ENCODE data around the gene MRM3. TPM values are rescaled to one million over a fixed set of nuclear protein-coding genes. Genes with fewer than 3 reads are reported as not detected.
"Not testable (repeated sequence)": the region's sequence is repeated elsewhere in the genome, so short reads cannot be mapped to it uniquely, and the experiment has no call there.

Gene MRM3
- total RNA-seq, 1 donor from 2014 or later = 10.4 TPM

- Mint-ChIP-seq H3K27ac (ENCODE audit: unreplicated experiment) (peak overlapping the region; percentile 88), H3K4me1 (ENCODE audit: unreplicated experiment) (peaks cover 23% of the 10 kb centered on the region), H3K9me3 (ENCODE audit: unreplicated experiment) (no peaks in the 10 kb centered on the region), H3K36me3 (ENCODE audit: unreplicated experiment) (peaks cover 18% of the 10 kb centered on the region), H3K4me3 (ENCODE audit: unreplicated experiment) (peak overlapping the region; percentile 92), H3K27me3 (ENCODE audit: unreplicated experiment) (no peaks in the 10 kb centered on the region)
- no peak for DNase-seq (ENCODE audit: extremely low spot score, unreplicated experiment)
- TF ChIP-seq CTCF (IDR thresholded peaks at IDR 0.05) = no peak
Measured at GRCh38 chr17:751269-752001, 30.7 kb upstream of the MRM3 start.

- Mint-ChIP-seq H3K36me3 (ENCODE audit: unreplicated experiment) (peaks cover 19% of the 10 kb centered on the region), H3K4me1 (ENCODE audit: unreplicated experiment) (peaks cover 23% of the 10 kb centered on the region), H3K27me3 (ENCODE audit: unreplicated experiment) (no peaks in the 10 kb centered on the region), H3K9me3 (ENCODE audit: unreplicated experiment) (no peaks in the 10 kb centered on the region), H3K4me3 (ENCODE audit: unreplicated experiment) (peak within 1 kb of the TSS; percentile 92), H3K27ac (ENCODE audit: unreplicated experiment) (peak within 1 kb of the TSS; percentile 88)
- TF ChIP-seq CTCF (IDR thresholded peaks at IDR 0.05) = peak; percentile 98
- DNase-seq (ENCODE audit: extremely low spot score, unreplicated experiment) = peak; percentile 99
Measured at GRCh38 chr17:752002-752619, 30.0 kb upstream of the MRM3 start, which contains the start of gene GEMIN4. GEMIN4 (minus strand) TSS chr17:752264; CDS start chr17:752142, 122 bp downstream.

GRCh38 chr17:752620-753219, 29.4 kb upstream of the MRM3 start:
- H3K4me1 Mint-ChIP-seq (ENCODE audit: unreplicated experiment) = peaks cover 23% of the 10 kb centered on the region
- peak overlapping the region; percentile 87 for H3K27ac Mint-ChIP-seq (ENCODE audit: unreplicated experiment)
- no peak for TF ChIP-seq CTCF (IDR thresholded peaks at IDR 0.05)
- no peaks in the 10 kb centered on the region for H3K27me3 Mint-ChIP-seq (ENCODE audit: unreplicated experiment)
- peak overlapping the region; percentile 92 for H3K4me3 Mint-ChIP-seq (ENCODE audit: unreplicated experiment)
- no peaks in the 10 kb centered on the region for H3K9me3 Mint-ChIP-seq (ENCODE audit: unreplicated experiment)
- H3K36me3 Mint-ChIP-seq (ENCODE audit: unreplicated experiment) = peaks cover 22% of the 10 kb centered on the region
- DNase-seq (ENCODE audit: extremely low spot score, unreplicated experiment) = no peak

GRCh38 chr17:753418-753817, 28.7 kb upstream of the MRM3 start:
- Mint-ChIP-seq H3K27ac (ENCODE audit: unreplicated experiment) (no peak overlapping the region), H3K4me3 (ENCODE audit: unreplicated experiment) (peak overlapping the region; percentile 42), H3K27me3 (ENCODE audit: unreplicated experiment) (no peaks in the 10 kb centered on the region), H3K36me3 (ENCODE audit: unreplicated experiment) (peaks cover 17% of the 10 kb centered on the region), H3K4me1 (ENCODE audit: unreplicated experiment) (peaks cover 23% of the 10 kb centered on the region), H3K9me3 (ENCODE audit: unreplicated experiment) (no peaks in the 10 kb centered on the region)
- DNase-seq (ENCODE audit: extremely low spot score, unreplicated experiment) = no peak
- no peak for TF ChIP-seq CTCF (IDR thresholded peaks at IDR 0.05)

GRCh38 chr17:755319-755961, 26.7 kb upstream of the MRM3 start:
- H3K27me3 Mint-ChIP-seq (ENCODE audit: unreplicated experiment); H3K9me3 Mint-ChIP-seq (ENCODE audit: unreplicated experiment); DNase-seq (ENCODE audit: extremely low spot score, unreplicated experiment); H3K27ac Mint-ChIP-seq (ENCODE audit: unreplicated experiment); H3K4me3 Mint-ChIP-seq (ENCODE audit: unreplicated experiment): not testable (repeated sequence)
- H3K4me1 Mint-ChIP-seq (ENCODE audit: unreplicated experiment) = peaks cover 19% of the 10 kb centered on the region
- peaks cover 25% of the 10 kb centered on the region for H3K36me3 Mint-ChIP-seq (ENCODE audit: unreplicated experiment)

- not testable (repeated sequence) for H3K4me3 Mint-ChIP-seq (ENCODE audit: unreplicated experiment); H3K27me3 Mint-ChIP-seq (ENCODE audit: unreplicated experiment); H3K9me3 Mint-ChIP-seq (ENCODE audit: unreplicated experiment); H3K27ac Mint-ChIP-seq (ENCODE audit: unreplicated experiment); DNase-seq (ENCODE audit: extremely low spot score, unreplicated experiment)
- H3K36me3 Mint-ChIP-seq (ENCODE audit: unreplicated experiment) = peaks cover 25% of the 10 kb centered on the region
- H3K4me1 Mint-ChIP-seq (ENCODE audit: unreplicated experiment) = peaks cover 12% of the 10 kb centered on the region
Measured at GRCh38 chr17:756010-756567, 26.1 kb upstream of the MRM3 start.
